ENCODE results near the gene BAZ2B.
"Not testable (repeated sequence)": the region's sequence is repeated elsewhere in the genome, so short reads cannot be mapped to it uniquely, and the experiment has no call there.

Gene BAZ2B

GRCh38 chr2:159545085-159545484 lies 71.3 kb downstream of the BAZ2B start:
- Histone ChIP-seq H3K4me1 (peaks cover 0 to 19% (median 7%) of the 10 kb centered on the region in 10 experiments; a peak in 12 of 20 replicates), H3K4me3 (no peak overlapping the region), H3K4me2 (no peak overlapping the region), H3K9me3 (replicated peaks in 1 of 11) (peaks cover 7 to 21% (median 14%) of the 10 kb centered on the region in 11 experiments; a peak in 21 of 22 replicates), H4K20me1 (peaks cover 0 to 24% (median 0%) of the 10 kb centered on the region in 11 experiments; a peak in 4 of 22 replicates), H3K27ac (no peak overlapping the region), H3K9ac (no peak overlapping the region), H3K36me3 (peaks cover 13 to 68% (median 21%) of the 10 kb centered on the region in 11 experiments; a peak in 21 of 22 replicates), H3K27me3 (no peaks in the 10 kb centered on the region)
- TF ChIP-seq Cebpa-rat (IDR thresholded peaks at IDR 0.05) = no peak

DNA sequence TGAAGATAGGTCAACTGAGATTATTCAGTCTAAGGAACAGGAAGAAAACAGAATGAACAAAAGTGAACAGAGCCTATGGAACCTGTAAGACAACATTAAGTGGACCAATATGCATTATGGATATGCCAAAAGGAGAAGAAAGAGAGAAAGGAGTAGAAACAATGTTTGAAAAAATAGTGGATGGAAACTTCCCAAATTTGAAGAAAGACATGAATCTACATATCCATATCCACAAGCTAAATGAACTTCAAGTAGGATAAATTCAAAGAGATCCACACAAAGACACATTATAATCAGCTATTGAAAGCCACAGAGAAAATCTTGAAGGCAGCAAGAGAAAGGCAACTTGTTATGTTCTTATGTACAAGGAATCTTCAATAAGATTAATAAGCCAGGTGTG lies 74.2 kb downstream of the BAZ2B start:
- H3K4me1 ChIP-seq = no peaks in the 10 kb centered on the region
- H4K20me1 ChIP-seq = peaks cover 0 to 38% (median 0%) of the 10 kb centered on the region in 11 experiments; a peak in 3 of 22 replicates
- no peak overlapping the region for H3K4me3 ChIP-seq
- H3K4me2 ChIP-seq = no peak overlapping the region
- no peak for TF ChIP-seq Cebpa-rat (IDR thresholded peaks at IDR 0.05)
- peaks cover 7 to 21% (median 14%) of the 10 kb centered on the region in 11 experiments; a peak in 21 of 22 replicates for H3K9me3 ChIP-seq (replicated peaks in 1 of 11)
- H3K36me3 ChIP-seq = peaks cover 13 to 93% (median 22%) of the 10 kb centered on the region in 11 experiments; a peak in 21 of 22 replicates
- no peak overlapping the region for H3K9ac ChIP-seq
- H3K27ac ChIP-seq = no peak overlapping the region
- no peaks in the 10 kb centered on the region for H3K27me3 ChIP-seq

GRCh38 chr2:159539701-159540100 lies 76.6 kb downstream of the BAZ2B start:
- no peak overlapping the region for H3K4me2 ChIP-seq
- TF ChIP-seq Cebpa-rat (IDR thresholded peaks at IDR 0.05) = no peak
- H3K36me3 ChIP-seq = peaks cover 13 to 78% (median 22%) of the 10 kb centered on the region in 11 experiments; a peak in 21 of 22 replicates
- peaks cover 7 to 21% (median 14%) of the 10 kb centered on the region in 11 experiments; a peak in 21 of 22 replicates for H3K9me3 ChIP-seq (replicated peaks in 1 of 11)
- no peaks in the 10 kb centered on the region for H3K27me3 ChIP-seq
- H3K4me1 ChIP-seq = no peaks in the 10 kb centered on the region
- no peak overlapping the region for H3K27ac ChIP-seq
- no peak overlapping the region for H3K9ac ChIP-seq
- peaks cover 0 to 45% (median 0%) of the 10 kb centered on the region in 11 experiments; a peak in 2 of 22 replicates for H4K20me1 ChIP-seq
- no peak overlapping the region for H3K4me3 ChIP-seq

DNA sequence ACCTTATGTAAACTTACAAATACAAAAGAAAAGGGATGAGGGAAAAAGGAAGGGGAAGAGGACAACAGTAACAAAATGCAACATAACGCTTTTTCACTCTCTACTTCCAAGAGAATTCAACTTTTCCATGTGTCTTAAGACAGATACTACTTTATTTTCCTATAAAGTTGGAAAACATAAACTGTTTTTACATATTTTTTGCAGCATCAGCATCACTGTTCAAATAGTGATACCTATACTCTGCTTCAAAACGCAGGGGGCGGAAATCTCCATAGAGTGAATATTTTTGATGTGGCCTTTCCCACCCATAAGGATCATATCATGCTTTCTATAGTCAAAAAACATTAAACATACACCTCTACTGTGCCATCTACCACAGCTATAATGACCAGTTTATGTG lies 77.5 kb downstream of the BAZ2B start:
- Histone ChIP-seq H3K9ac (no peak overlapping the region), H3K4me3 (no peak overlapping the region), H3K27me3 (no peaks in the 10 kb centered on the region), H3K4me1 (no peaks in the 10 kb centered on the region), H3K9me3 (replicated peaks in 1 of 11) (peaks cover 7 to 21% (median 14%) of the 10 kb centered on the region in 11 experiments; a peak in 21 of 22 replicates), H3K4me2 (no peak overlapping the region), H3K36me3 (peaks cover 13 to 75% (median 23%) of the 10 kb centered on the region in 11 experiments; a peak in 21 of 22 replicates), H4K20me1 (peaks cover 0 to 48% (median 0%) of the 10 kb centered on the region in 11 experiments; a peak in 3 of 22 replicates), H3K27ac (no peak overlapping the region)
- TF ChIP-seq Cebpa-rat (IDR thresholded peaks at IDR 0.05) = no peak

DNA sequence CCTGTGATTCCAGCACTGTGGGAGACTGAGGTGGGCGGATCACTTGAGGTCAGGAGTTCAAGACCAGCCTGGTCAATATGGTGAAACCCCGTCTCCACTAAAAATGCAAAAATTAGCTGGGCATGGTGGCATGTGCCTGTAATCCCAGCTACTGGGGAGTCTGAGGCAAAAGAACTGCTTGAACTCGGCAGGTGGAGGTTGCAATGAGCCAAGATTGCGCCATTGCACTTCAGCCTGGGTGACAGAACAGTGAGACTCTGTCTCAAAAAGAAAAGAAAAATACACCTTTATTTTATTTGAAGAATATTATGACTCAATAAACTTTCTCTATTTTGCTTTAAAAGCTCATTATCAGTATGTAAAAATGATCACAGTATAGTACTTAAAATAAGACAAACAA lies 81.1 kb downstream of the BAZ2B start:
- Histone ChIP-seq H3K36me3 (peaks cover 0 to 43% (median 6%) of the 10 kb centered on the region in 11 experiments; a peak in 6 of 22 replicates), H4K20me1 (peaks cover 0 to 72% (median 0%) of the 10 kb centered on the region in 11 experiments; a peak in 3 of 22 replicates)
- H3K27me3 ChIP-seq; H3K4me2 ChIP-seq; H3K4me1 ChIP-seq; H3K9me3 ChIP-seq (replicated peaks in 1 of 11); H3K9ac ChIP-seq; H3K27ac ChIP-seq; H3K4me3 ChIP-seq: not testable (repeated sequence)

- peaks cover 0 to 30% (median 0%) of the 10 kb centered on the region in 11 experiments; a peak in 8 of 22 replicates for H3K36me3 ChIP-seq
- TF ChIP-seq Cebpa-rat (IDR thresholded peaks at IDR 0.05) = no peak
- H3K9me3 ChIP-seq (replicated peaks in 1 of 11) = peaks cover 0 to 11% (median 0%) of the 10 kb centered on the region in 11 experiments; a peak in 1 of 22 replicates
- H3K27me3 ChIP-seq = no peaks in the 10 kb centered on the region
- H3K4me1 ChIP-seq = no peaks in the 10 kb centered on the region
- H3K27ac ChIP-seq = no peak overlapping the region
- no peak overlapping the region for H3K9ac ChIP-seq
- no peak overlapping the region for H3K4me3 ChIP-seq
- no peak overlapping the region for H3K4me2 ChIP-seq
- H4K20me1 ChIP-seq = peaks cover 0 to 46% (median 0%) of the 10 kb centered on the region in 11 experiments; a peak in 3 of 22 replicates
Measured at GRCh38 chr2:159531475-159531874, 84.9 kb downstream of the BAZ2B start.

GRCh38 chr2:159526433-159526832 lies 89.9 kb downstream of the BAZ2B start:
- H3K4me3 ChIP-seq = no peak overlapping the region
- H3K27ac ChIP-seq = no peak overlapping the region
- H3K4me1 ChIP-seq = no peaks in the 10 kb centered on the region
- H3K27me3 ChIP-seq = no peaks in the 10 kb centered on the region
- peaks cover 0 to 11% (median 0%) of the 10 kb centered on the region in 11 experiments; a peak in 1 of 22 replicates for H3K9me3 ChIP-seq (replicated peaks in 1 of 11)
- no peak for TF ChIP-seq Cebpa-rat (IDR thresholded peaks at IDR 0.05)
- H3K4me2 ChIP-seq = no peak overlapping the region
- no peak overlapping the region for H3K9ac ChIP-seq
- H4K20me1 ChIP-seq = peaks cover 0 to 16% (median 0%) of the 10 kb centered on the region in 11 experiments; a peak in 2 of 22 replicates
- peaks cover 0 to 18% (median 0%) of the 10 kb centered on the region in 11 experiments; a peak in 7 of 22 replicates for H3K36me3 ChIP-seq

GRCh38 chr2:159525012-159525411 lies 91.3 kb downstream of the BAZ2B start:
- H3K9ac ChIP-seq = no peak overlapping the region
- H3K4me3 ChIP-seq = no peak overlapping the region
- H4K20me1 ChIP-seq = peaks cover 0 to 13% (median 0%) of the 10 kb centered on the region in 11 experiments; a peak in 2 of 22 replicates
- H3K27me3 ChIP-seq = no peaks in the 10 kb centered on the region
- no peaks in the 10 kb centered on the region for H3K4me1 ChIP-seq
- no peak for TF ChIP-seq Cebpa-rat (IDR thresholded peaks at IDR 0.05)
- no peak overlapping the region for H3K27ac ChIP-seq
- peaks cover 0 to 11% (median 0%) of the 10 kb centered on the region in 11 experiments; a peak in 1 of 22 replicates for H3K9me3 ChIP-seq (replicated peaks in 1 of 11)
- H3K36me3 ChIP-seq = peaks cover 0 to 19% (median 0%) of the 10 kb centered on the region in 11 experiments; a peak in 7 of 22 replicates
- no peak overlapping the region for H3K4me2 ChIP-seq

GRCh38 chr2:159521272-159521671 lies 95.1 kb downstream of the BAZ2B start:
- Histone ChIP-seq H3K27me3 (no peaks in the 10 kb centered on the region), H4K20me1 (peaks cover 0 to 11% (median 0%) of the 10 kb centered on the region in 11 experiments; a peak in 2 of 22 replicates), H3K4me2 (no peak overlapping the region), H3K4me3 (no peak overlapping the region), H3K9ac (no peak overlapping the region), H3K27ac (no peak overlapping the region), H3K36me3 (peaks cover 0 to 7% (median 0%) of the 10 kb centered on the region in 11 experiments; a peak in 1 of 22 replicates), H3K9me3 (replicated peaks in 1 of 11) (0 out of 22 replicates have a peak, but pooled peaks cover 0 to 6% (median 2%) of the 10 kb centered on the region in 11 experiments), H3K4me1 (peaks cover 0 to 16% (median 5%) of the 10 kb centered on the region in 10 experiments; a peak in 13 of 20 replicates)
- no peak for TF ChIP-seq Cebpa-rat (IDR thresholded peaks at IDR 0.05)
